HFFc6 (cell line): Measurements from ENCODE around the gene OR4X1. TPM values are rescaled to one million over a fixed set of nuclear protein-coding genes. Genes with fewer than 3 reads are reported as not detected.
"Not testable (repeated sequence)": the region's sequence is repeated elsewhere in the genome, so short reads cannot be mapped to it uniquely, and the experiment has no call there.

ENCODE experiments used
- DNase-seq: peaks from one replicate; pipeline ENCODE4 v3.0.0-alpha.2; 2018
- H3K27ac Mint-ChIP-seq: 2 replicates; pipeline ENCODE4 v1.8.0; 2020; ENCODE audit warnings: mild to moderate bottlenecking, mixed read lengths
- H3K27me3 Mint-ChIP-seq: 2 replicates; pipeline ENCODE4 v1.8.0; 2021; ENCODE audit warnings: mild to moderate bottlenecking, moderate library complexity, mixed read lengths; ENCODE audit not compliant: insufficient read depth
- H3K36me3 Mint-ChIP-seq: 2 replicates; pipeline ENCODE4 v1.8.0; 2021; ENCODE audit warnings: low read depth, mixed read lengths
- H3K4me1 Mint-ChIP-seq: 2 replicates; pipeline ENCODE4 v1.8.0; 2020; ENCODE audit warnings: low read depth, mixed read lengths
- H3K4me3 Mint-ChIP-seq: 2 replicates; pipeline ENCODE4 v1.8.0; 2020; ENCODE audit warnings: mild to moderate bottlenecking, moderate library complexity, mixed read lengths
- H3K9me3 Mint-ChIP-seq: 2 replicates; pipeline ENCODE4 v1.8.0; 2020; ENCODE audit warnings: mild to moderate bottlenecking, mixed read lengths
- CTCF ChIP-seq: fragments of 200-600 bp; sonication (generic); IDR thresholded peaks from 2 replicates; pipeline ENCODE4 v1.5.0; 2021; ENCODE audit warnings: antibody characterized with exemption, mild to moderate bottlenecking
- long read RNA-seq: library from polyadenylated mRNA; unstranded; transcript quantifications from one replicate; pipeline ENCODE4 v2.0.0, GENCODE V29; 2019
- total RNA-seq, 6 experiments: library from RNA; stranded (reverse); fragmentation: NEBNext Ultra II Directional; extraction: Animal tissue kit (Norgen Biotek cat#: 25700); gene quantifications; 2 replicates in 1 of 6; 3 replicates in 5 of 6; pipeline ENCODE4 v1.2.3, GENCODE V29; 2021

The OR4X1 gene
- not detected for total RNA-seq
- long read RNA-seq, result 0 reads

GRCh38 chr11:48263423-48263911, at the start of gene OR4X1:
Gene OR4X1, plus strand, starts transcription at chr11:48263861. Its CDS starts 0 bp downstream, at chr11:48263861.
- no peaks in the 10 kb centered on the region for H3K36me3 Mint-ChIP-seq
- H3K4me3 Mint-ChIP-seq, result no peak within 1 kb of the TSS
- no peaks in the 10 kb centered on the region for H3K4me1 Mint-ChIP-seq
- no peak for DNase-seq
- no peaks in the 10 kb centered on the region for H3K27me3 Mint-ChIP-seq
- no peak for TF ChIP-seq CTCF
- H3K27ac Mint-ChIP-seq, result no peak within 1 kb of the TSS
- no peaks in the 10 kb centered on the region; the same call in 1 of the 2 replicates for H3K9me3 Mint-ChIP-seq

- Mint-ChIP-seq H3K36me3 (no peaks in the 10 kb centered on the region), H3K4me1 (no peaks in the 10 kb centered on the region), H3K27me3 (peaks cover 4% of the 10 kb centered on the region), H3K27ac (no peak within 1 kb of the TSS), H3K4me3 (no peak within 1 kb of the TSS), H3K9me3 (no peaks in the 10 kb centered on the region)
- DNase-seq, result no peak
- no peak for TF ChIP-seq CTCF
Observed at GRCh38 chr11:48216510-48216909, 47.2 kb upstream of the OR4X1 start, which contains the start of gene OR4B1. Gene OR4B1, plus strand, starts transcription at chr11:48216810. Its CDS starts 0 bp downstream, at chr11:48216810.

- no peaks in the 10 kb centered on the region; the same call in 1 of the 2 replicates for H3K27me3 Mint-ChIP-seq
- H3K9me3 Mint-ChIP-seq, result no peaks in the 10 kb centered on the region
- H3K36me3 Mint-ChIP-seq, result no peaks in the 10 kb centered on the region
- H3K4me1 Mint-ChIP-seq, result no peaks in the 10 kb centered on the region
- no peak overlapping the region for H3K4me3 Mint-ChIP-seq
- TF ChIP-seq CTCF, result no peak
- no peak overlapping the region for H3K27ac Mint-ChIP-seq
- no peak for DNase-seq
Observed at GRCh38 chr11:48228761-48229160, 34.9 kb upstream of the OR4X1 start.

- not testable (repeated sequence) for H3K4me3 Mint-ChIP-seq, H3K4me1 Mint-ChIP-seq, DNase-seq, H3K27me3 Mint-ChIP-seq, H3K9me3 Mint-ChIP-seq, H3K27ac Mint-ChIP-seq, H3K36me3 Mint-ChIP-seq
Observed at GRCh38 chr11:48230057-48230456, 33.6 kb upstream of the OR4X1 start.

GRCh38 chr11:48237727-48238126, 25.9 kb upstream of the OR4X1 start:
- no peaks in the 10 kb centered on the region for H3K4me1 Mint-ChIP-seq
- no peak overlapping the region for H3K27ac Mint-ChIP-seq
- H3K9me3 Mint-ChIP-seq, result no peaks in the 10 kb centered on the region
- H3K36me3 Mint-ChIP-seq, result no peaks in the 10 kb centered on the region
- no peak overlapping the region for H3K4me3 Mint-ChIP-seq
- DNase-seq, result no peak
- no peak for TF ChIP-seq CTCF
- no peaks in the 10 kb centered on the region; the same call in 1 of the 2 replicates for H3K27me3 Mint-ChIP-seq

GRCh38 chr11:48242501-48242900, 21.2 kb upstream of the OR4X1 start:
- H3K4me3 Mint-ChIP-seq, result no peak overlapping the region
- H3K27ac Mint-ChIP-seq, result no peak overlapping the region
- H3K36me3 Mint-ChIP-seq, result no peaks in the 10 kb centered on the region
- H3K4me1 Mint-ChIP-seq, result no peaks in the 10 kb centered on the region
- H3K9me3 Mint-ChIP-seq, result no peaks in the 10 kb centered on the region
- no peaks in the 10 kb centered on the region; the same call in 1 of the 2 replicates for H3K27me3 Mint-ChIP-seq
- TF ChIP-seq CTCF, result no peak
- DNase-seq, result no peak
